Upper lobe of right lung (tissue), 1 donor: ENCODE results near the gene PUSL1. TPM values are rescaled to one million over a fixed set of nuclear protein-coding genes. Genes with fewer than 3 reads are reported as not detected.
A peak's percentile ranks its signal among the peaks of the same experiment; 100 is the strongest.

Experiments
- ATAC-seq: fragments of 200-7000 bp; cut with Tn5 transposase; one replicate; pipeline ENCODE4 v1.9.1; 2020; ENCODE audit warnings: mild to moderate bottlenecking, moderate library complexity
- DNase-seq: peaks from one replicate; pipeline ENCODE4 v3.0.0-alpha.2; 2020
- H3K27ac ChIP-seq: fragments of 200-600 bp; one replicate; pipeline ENCODE4 v1.8.0; 2022
- H3K27me3 ChIP-seq: fragments of 200-600 bp; one replicate; pipeline ENCODE4 v1.8.0; 2022; ENCODE audit warnings: mild to moderate bottlenecking
- H3K36me3 ChIP-seq: fragments of 200-600 bp; one replicate; pipeline ENCODE4 v1.8.0; 2022
- H3K4me1 ChIP-seq: fragments of 200-600 bp; one replicate; pipeline ENCODE4 v1.8.0; 2022
- H3K4me3 ChIP-seq: fragments of 200-600 bp; one replicate; pipeline ENCODE4 v1.8.0; 2022; ENCODE audit warnings: mild to moderate bottlenecking
- H3K9me3 ChIP-seq: fragments of 200-600 bp; one replicate; pipeline ENCODE4 v1.8.0; 2022
- intact Hi-C: fragments of 100-400 bp; cut with DNase I; formaldehyde crosslinking; loops from one replicate; pipeline ENCODE4 v1.11.0; 2022
- microRNA-seq: library from miRNA; unstranded; fragments of <30 nt; microRNA quantifications from one replicate; pipeline ENCODE4 v1.2.0, GENCODE V29; 2020; ENCODE audit warnings: borderline microRNAs expressed
- total RNA-seq: library from RNA; stranded (reverse); fragmentation: NEBNext Ultra II Directional; extraction: Animal tissue kit (Norgen Biotek cat#: 25700); gene quantifications from one replicate; pipeline ENCODE4 v1.2.1, GENCODE V29; 2021
- TF ChIP-seq, protein P1 (sequence below): fragments of 200-600 bp; IDR thresholded peaks from one replicate; pipeline ENCODE4 v1.8.0; 2022; ENCODE audit warnings: antibody characterized with exemption
- donor health status: DM: no; HTN: yes; CAD: no; lungs with severe emphysema.

PUSL1 gene
- total RNA-seq, 1 donor from 2014 or later: 14.2 TPM

- DNase-seq: no peak
- no peaks in the 10 kb centered on the region for H3K36me3 ChIP-seq
- TF ChIP-seq, protein P1, sequence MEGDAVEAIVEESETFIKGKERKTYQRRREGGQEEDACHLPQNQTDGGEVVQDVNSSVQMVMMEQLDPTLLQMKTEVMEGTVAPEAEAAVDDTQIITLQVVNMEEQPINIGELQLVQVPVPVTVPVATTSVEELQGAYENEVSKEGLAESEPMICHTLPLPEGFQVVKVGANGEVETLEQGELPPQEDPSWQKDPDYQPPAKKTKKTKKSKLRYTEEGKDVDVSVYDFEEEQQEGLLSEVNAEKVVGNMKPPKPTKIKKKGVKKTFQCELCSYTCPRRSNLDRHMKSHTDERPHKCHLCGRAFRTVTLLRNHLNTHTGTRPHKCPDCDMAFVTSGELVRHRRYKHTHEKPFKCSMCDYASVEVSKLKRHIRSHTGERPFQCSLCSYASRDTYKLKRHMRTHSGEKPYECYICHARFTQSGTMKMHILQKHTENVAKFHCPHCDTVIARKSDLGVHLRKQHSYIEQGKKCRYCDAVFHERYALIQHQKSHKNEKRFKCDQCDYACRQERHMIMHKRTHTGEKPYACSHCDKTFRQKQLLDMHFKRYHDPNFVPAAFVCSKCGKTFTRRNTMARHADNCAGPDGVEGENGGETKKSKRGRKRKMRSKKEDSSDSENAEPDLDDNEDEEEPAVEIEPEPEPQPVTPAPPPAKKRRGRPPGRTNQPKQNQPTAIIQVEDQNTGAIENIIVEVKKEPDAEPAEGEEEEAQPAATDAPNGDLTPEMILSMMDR: no peak
- no peak for ATAC-seq
- peaks cover 13% of the 10 kb centered on the region for H3K27me3 ChIP-seq
- intact Hi-C loops: no loop called here
- peaks cover 25% of the 10 kb centered on the region for H3K4me1 ChIP-seq
- H3K4me3 ChIP-seq: no peak overlapping the region
- no peaks in the 10 kb centered on the region for H3K9me3 ChIP-seq
- H3K27ac ChIP-seq: peak overlapping the region; percentile 81
These were observed 50.9 kb downstream of the PUSL1 start for GRCh38 chr1:1359308-1359663.

DNA sequence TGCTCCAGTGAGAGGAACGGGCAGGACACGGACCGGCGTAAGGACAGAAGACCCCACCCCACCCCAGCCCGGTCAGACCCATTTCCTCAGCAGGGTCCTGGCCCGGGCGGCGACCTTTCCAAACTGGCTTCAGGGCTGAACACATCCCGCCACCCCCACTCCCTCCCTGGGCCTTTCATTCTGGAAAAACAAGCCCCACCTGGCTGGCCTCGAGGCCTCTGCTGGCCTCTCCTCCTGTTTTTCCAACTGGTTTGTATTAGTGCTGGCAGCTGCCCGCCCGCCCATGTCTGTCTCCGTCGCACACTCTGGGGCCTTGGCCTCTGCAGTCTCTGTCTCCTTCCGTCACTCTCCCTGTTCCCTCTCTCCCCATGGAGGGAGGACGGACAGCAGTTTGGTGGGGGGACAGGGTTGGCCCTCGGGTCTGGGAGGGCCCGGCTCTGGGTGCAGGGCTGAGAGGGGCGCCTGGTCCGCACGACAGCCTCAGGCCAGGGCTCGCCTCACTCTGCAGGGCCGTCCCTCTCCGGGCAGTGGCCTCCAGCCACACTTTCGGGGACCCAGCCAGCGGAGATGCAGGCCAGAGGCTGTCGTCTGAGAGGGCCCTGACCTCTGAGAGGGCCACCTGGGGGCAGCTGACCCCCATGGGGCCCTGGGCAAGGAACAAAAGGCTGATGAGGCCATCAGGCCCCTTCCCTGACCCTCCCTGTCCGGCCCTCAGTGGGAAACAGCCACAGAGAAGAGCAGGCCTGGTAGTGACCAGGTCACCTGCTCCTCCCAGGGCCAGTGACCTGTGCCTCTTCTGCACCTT, 51.5 kb downstream of the PUSL1 start:
- Histone ChIP-seq H3K4me1 (peaks cover 20% of the 10 kb centered on the region), H3K36me3 (no peaks in the 10 kb centered on the region), H3K4me3 (no peak overlapping the region), H3K9me3 (no peaks in the 10 kb centered on the region), H3K27ac (peak overlapping the region; percentile 81), H3K27me3 (peaks cover 13% of the 10 kb centered on the region)
- DNase-seq (peak; percentile 68), ATAC-seq (no peak)
- intact Hi-C loops: no loop called here
- TF ChIP-seq, protein P1: no peak

DNA sequence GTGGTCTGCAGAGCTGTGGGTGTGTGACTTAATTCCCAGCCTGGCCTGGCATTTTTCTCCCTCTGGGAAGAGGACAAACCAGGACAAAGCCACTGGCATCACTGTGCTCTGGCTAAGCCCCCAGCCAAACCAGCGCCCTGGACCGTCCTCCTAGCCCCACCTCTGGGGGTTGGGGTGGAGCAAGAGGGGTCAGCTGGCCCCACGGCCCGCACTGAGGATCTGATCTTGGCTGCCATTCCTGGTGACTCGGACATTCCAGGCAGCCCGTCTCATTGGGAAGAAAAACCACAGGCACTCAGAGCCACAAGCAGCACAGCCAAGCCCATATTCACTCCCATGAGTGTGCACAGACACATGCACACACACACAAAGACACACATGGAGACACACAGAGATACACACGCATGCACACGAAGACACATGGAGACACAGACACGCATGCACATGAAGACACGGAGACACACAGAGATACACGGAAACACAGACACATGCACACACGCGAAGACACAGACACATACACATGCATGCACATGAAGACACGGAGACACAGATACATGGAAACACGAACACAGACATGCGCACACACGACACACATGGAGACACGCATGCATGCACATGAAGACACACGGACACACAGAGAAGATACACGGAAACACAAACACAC, 52.2 kb downstream of the PUSL1 start:
- H3K36me3 ChIP-seq: no peaks in the 10 kb centered on the region
- intact Hi-C loops: no loop called here
- H3K4me1 ChIP-seq: peaks cover 19% of the 10 kb centered on the region
- H3K27me3 ChIP-seq: peaks cover 13% of the 10 kb centered on the region
- H3K4me3 ChIP-seq: no peak overlapping the region
- TF ChIP-seq, protein P1: no peak
- H3K27ac ChIP-seq: peak overlapping the region; percentile 81
- no peaks in the 10 kb centered on the region for H3K9me3 ChIP-seq
- ATAC-seq: peak; percentile 57
- peak; percentile 74 for DNase-seq

Small RNAs within 50 kb of the gene (microRNA-seq; reads per million reads assigned to microRNA genes)
- gene MIR6726 (0.66 reads per million), gene MIR6727 (not detected), gene MIR6808 (0.50 reads per million)

Other genes starting within 250 kb of the PUSL1 start
- gene RNF223, start 234.3 kb upstream of the PUSL1 start, total RNA-seq: 0.55 TPM
- gene C1orf159, start 192.5 kb upstream of the PUSL1 start, total RNA-seq: 9.7 TPM
- not detected for gene TTLL10, start 134.7 kb upstream of the PUSL1 start, total RNA-seq
- gene TNFRSF18, start 102.0 kb upstream of the PUSL1 start, total RNA-seq: 0.98 TPM
- gene TNFRSF4, start 94.4 kb upstream of the PUSL1 start, total RNA-seq: 7.7 TPM
- gene SDF4, start 76.6 kb upstream of the PUSL1 start, total RNA-seq: 132 TPM
- 16.7 TPM for gene B3GALT6, start 76.4 kb upstream of the PUSL1 start, total RNA-seq
- 2.6 TPM for gene C1QTNF12, start 61.9 kb upstream of the PUSL1 start, total RNA-seq
- 52.5 TPM for gene UBE2J2, start 34.7 kb upstream of the PUSL1 start, total RNA-seq
- 3.6 TPM for gene SCNN1D, start 28.2 kb upstream of the PUSL1 start, total RNA-seq
- gene ACAP3, start 667 bp upstream of the PUSL1 start, total RNA-seq: 55.2 TPM
- gene INTS11, start 16.1 kb downstream of the PUSL1 start, total RNA-seq: 81.9 TPM
- 20.4 TPM for gene CPTP, start 16.2 kb downstream of the PUSL1 start, total RNA-seq
- gene TAS1R3, start 22.7 kb downstream of the PUSL1 start, total RNA-seq: 0.32 TPM
- gene DVL1, start 40.8 kb downstream of the PUSL1 start, total RNA-seq: 66.0 TPM
- gene MXRA8, start 50.0 kb downstream of the PUSL1 start, total RNA-seq: 66.3 TPM
- 92.1 TPM for gene AURKAIP1, start 66.6 kb downstream of the PUSL1 start, total RNA-seq
- 165 TPM for gene CCNL2, start 90.7 kb downstream of the PUSL1 start, total RNA-seq
- 80.7 TPM for gene MRPL20, start 98.7 kb downstream of the PUSL1 start, total RNA-seq
- gene ANKRD65, start 112.7 kb downstream of the PUSL1 start, total RNA-seq: 21.5 TPM
- 87.4 TPM for gene VWA1, start 127.1 kb downstream of the PUSL1 start, total RNA-seq
- 10.4 TPM for gene ATAD3C, start 141.1 kb downstream of the PUSL1 start, total RNA-seq
- 24.3 TPM for gene ATAD3B, start 163.2 kb downstream of the PUSL1 start, total RNA-seq
- 21.9 TPM for gene ATAD3A, start 203.6 kb downstream of the PUSL1 start, total RNA-seq
- 2.9 TPM for gene TMEM240, start 232.0 kb downstream of the PUSL1 start, total RNA-seq